Measurements from ENCODE around the gene DNAJB14. TPM values are rescaled to one million over a fixed set of nuclear protein-coding genes. Genes with fewer than 3 reads are reported as not detected.

The DNAJB14 gene
- total RNA-seq = 10 to 100 TPM; 66.3 to 67.4 TPM
- polyA plus RNA-seq (2013, experiment 1 of 2) = 40.7 TPM
- polyA plus RNA-seq (2013, experiment 2 of 2) = 43.9 TPM
- 56.2 to 213 (median 131) reads per million in 172 experiments for total RNA-seq

- peaks cover 52% of the 10 kb centered on the region for H3K36me3 Mint-ChIP-seq (ENCODE audit: low read depth)
- peaks cover 35% of the 10 kb centered on the region for H3K4me1 ChIP-seq (ENCODE audit: insufficient read depth, low read length)
- no peaks in the 10 kb centered on the region for H3K27me3 Mint-ChIP-seq
Measured at GRCh38 chr4:99946356-99947189, at the start of gene DNAJB14. TSS of gene DNAJB14 (minus strand) at chr4:99946618. CDS start at chr4:99946571, 47 bp downstream.

GRCh38 chr4:99991741-99992140 is 45.3 kb upstream of the DNAJB14 start:
- intact Hi-C loops (cut with DNase I, micrococcal nuclease) = no loop called here
- CTCF ChIA-PET = no interaction called here
- Histone ChIP-seq H3K27ac (ENCODE audit: low read depth in 1 of 2, low read length in 2 of 2) (no peak overlapping the region), H3K36me3 (ENCODE audit: insufficient read depth, low read length) (no peaks in the 10 kb centered on the region), H3K4me3 (ENCODE audit: low read length) (no peak overlapping the region), H3K9me3 (ENCODE audit: control insufficient read depth in 1 of 2, insufficient read depth in 1 of 2, low read length in 2 of 2) (no peaks in the 10 kb centered on the region), H3K27me3 (ENCODE audit: control insufficient read depth in 1 of 2, insufficient read depth in 2 of 2, low read length in 2 of 2) (no peaks in the 10 kb centered on the region), H3K4me1 (ENCODE audit: insufficient read depth, low read length) (no peaks in the 10 kb centered on the region)
- Mint-ChIP-seq H3K36me3 (ENCODE audit: low read depth) (no peaks in the 10 kb centered on the region), H3K4me1 (ENCODE audit: low read depth) (no peaks in the 10 kb centered on the region), H3K4me3 (no peak overlapping the region), H3K9me3 (no peaks in the 10 kb centered on the region), H3K27me3 (peaks cover 4% of the 10 kb centered on the region), H3K27ac (no peak overlapping the region)
- POLR2A ChIA-PET = no interaction called here
- no peak for ATAC-seq (ENCODE audit: poor library complexity)
- no peak for DNase-seq
- no peak for TF ChIP-seq CTCF (IDR thresholded peaks at IDR 0.05)

More at GRCh38 chr4:99946356-99947189, at the start of gene DNAJB14:
- H3K4me1 Mint-ChIP-seq (ENCODE audit: low read depth) = peaks cover 56% of the 10 kb centered on the region
- POLR2A ChIA-PET = interaction anchor here (0.6 to 4.4 kb wide), 24 partner anchors 11 to 1686 kb away, joined by 3 to 109 read pairs (median 6); partner anchors contain the start of genes ADH5, DAPP1, EIF4E and LAMTOR3
- DNase-seq = peak; percentile 63 to 92 (median 77)
- Histone ChIP-seq H3K4me3 (ENCODE audit: low read length) (peak within 1 kb of the TSS; percentile 80), H3K27me3 (ENCODE audit: control insufficient read depth in 1 of 2, insufficient read depth in 2 of 2, low read length in 2 of 2) (no peaks in the 10 kb centered on the region), H3K9me3 (ENCODE audit: control insufficient read depth in 1 of 2, insufficient read depth in 1 of 2, low read length in 2 of 2) (no peaks in the 10 kb centered on the region), H3K27ac (ENCODE audit: low read depth in 1 of 2, low read length in 2 of 2) (peak within 1 kb of the TSS; percentile 82 to 92), H3K36me3 (ENCODE audit: insufficient read depth, low read length) (peaks cover 12% of the 10 kb centered on the region)
- CTCF ChIA-PET = interaction anchor here (1.0 to 2.8 kb wide), 6 partner anchors 11 to 138 kb away, joined by 3 to 17 read pairs (median 4); partner anchors contain the start of gene LAMTOR3
- peak; percentile 45 for ATAC-seq (ENCODE audit: poor library complexity)
- H3K9me3 Mint-ChIP-seq = no peaks in the 10 kb centered on the region
- no peak for TF ChIP-seq CTCF (IDR thresholded peaks at IDR 0.05)
- peak within 1 kb of the TSS; percentile 100 for H3K4me3 Mint-ChIP-seq
- H3K27ac Mint-ChIP-seq = no peak within 1 kb of the TSS
- intact Hi-C loops (cut with DNase I, micrococcal nuclease) = loop anchor here (2.0 to 5.0 kb wide), 6 partner anchors 52 to 1401 kb away; partner anchors contain the start of genes EIF4E (in 2 of the 2), METAP1 (in 2 of the 2), LAMTOR3 (in 1 of the 2) and PPP3CA (in 1 of the 2)

- DNase-seq = no peak
- TF ChIP-seq CTCF (IDR thresholded peaks at IDR 0.05) = no peak
- Mint-ChIP-seq H3K4me1 (ENCODE audit: low read depth) (no peaks in the 10 kb centered on the region), H3K4me3 (no peak overlapping the region), H3K27me3 (peaks cover 8% of the 10 kb centered on the region), H3K27ac (no peak overlapping the region), H3K36me3 (ENCODE audit: low read depth) (no peaks in the 10 kb centered on the region), H3K9me3 (no peaks in the 10 kb centered on the region)
- Histone ChIP-seq H3K36me3 (ENCODE audit: insufficient read depth, low read length) (no peaks in the 10 kb centered on the region), H3K9me3 (ENCODE audit: control insufficient read depth in 1 of 2, insufficient read depth in 1 of 2, low read length in 2 of 2) (no peaks in the 10 kb centered on the region), H3K27ac (ENCODE audit: low read depth in 1 of 2, low read length in 2 of 2) (no peak overlapping the region), H3K27me3 (ENCODE audit: control insufficient read depth in 1 of 2, insufficient read depth in 2 of 2, low read length in 2 of 2) (no peaks in the 10 kb centered on the region), H3K4me1 (ENCODE audit: insufficient read depth, low read length) (no peaks in the 10 kb centered on the region), H3K4me3 (ENCODE audit: low read length) (no peak overlapping the region)
- no peak for ATAC-seq (ENCODE audit: poor library complexity)
- CTCF ChIA-PET = no interaction called here
- POLR2A ChIA-PET = no interaction called here
- intact Hi-C loops (cut with DNase I, micrococcal nuclease) = no loop called here
Measured at GRCh38 chr4:99987681-99988080, 41.3 kb upstream of the DNAJB14 start.

Measured in CD4-positive, alpha-beta T cell (primary cell).